Gastrocnemius medialis (tissue), 4 donors: ENCODE data around the gene TET1. TPM values are rescaled to one million over a fixed set of nuclear protein-coding genes. Genes with fewer than 3 reads are reported as not detected.
"Not testable (repeated sequence)": the region's sequence is repeated elsewhere in the genome, so short reads cannot be mapped to it uniquely, and the experiment has no call there.

Experiments used
- ATAC-seq, 2 donors: fragments of 150-250 bp; one replicate each; pipeline ENCODE4 v1.9.1; 2016
- DNase-seq, 2 donors: peaks; one replicate each; pipeline ENCODE4 v3.0.0-alpha.2; 2019
- H3K27ac ChIP-seq, 4 donors: fragments of 200-600 bp; sonication (generic); 1 replicate in 1 of 4; 2 replicates in 3 of 4; pipeline ENCODE4 v1.5.1; 2016 to 2018; ENCODE audit warnings: mild to moderate bottlenecking in 2 of 4, moderate library complexity in 1 of 4
- H3K27me3 ChIP-seq, 3 donors: fragments of 200-600 bp; sonication (generic) in 2 of 3; 1 replicate in 1 of 3; 2 replicates in 2 of 3; pipeline versions ENCODE4 v1.5.1 to v1.6.0; 2016 to 2019; ENCODE audit warnings: mild to moderate bottlenecking in 1 of 3, moderate library complexity in 1 of 3
- H3K36me3 ChIP-seq, 2 donors: fragments of 200-600 bp; sonication (generic) in 1 of 2; one replicate each; pipeline ENCODE4 v1.5.1; 2017 to 2018
- H3K4me1 ChIP-seq, 2 donors: fragments of 200-600 bp; sonication (generic) in 1 of 2; one replicate each; pipeline ENCODE4 v1.5.1; 2016 to 2017; ENCODE audit warnings: mild to moderate bottlenecking in 2 of 2
- H3K4me3 ChIP-seq, 4 donors: fragments of 200-600 bp; sonication (generic) in 3 of 4; 1 replicate in 1 of 4; 2 replicates in 3 of 4; pipeline ENCODE4 v1.5.1; 2016 to 2019; ENCODE audit warnings: mild to moderate bottlenecking in 2 of 4
- H3K9me3 ChIP-seq, 3 donors: fragments of 200-600 bp; sonication (generic) in 2 of 3; 1 replicate in 1 of 3; 2 replicates in 2 of 3; pipeline ENCODE4 v1.5.1; 2016 to 2019
- POLR2A ChIP-seq, 2 donors: fragments of 450-650 bp; IDR thresholded peaks; one replicate each; pipeline ENCODE4 v1.6.1; 2017; ENCODE audit warnings: antibody characterized with exemption in 2 of 2, mild to moderate bottlenecking in 2 of 2, moderate library complexity in 2 of 2
- in situ Hi-C, 4 donors: fragments of 200-750 bp; cut with MboI; loops; one replicate each; pipeline versions ENCODE4 v1.15.0 to v1.8.0; 2017; ENCODE audit warnings: low sequenced_read_pairs in 4 of 4
- intact Hi-C: fragments of 100-400 bp; cut with DNase I; formaldehyde crosslinking; loops from one replicate; pipeline ENCODE4 v1.15.1; 2023; ENCODE audit warnings: low total_unique reads
- total RNA-seq, 4 donors: library from RNA; depleted of rRNA; stranded (reverse); fragments of >200 nt; gene quantifications; one replicate each; pipeline versions ENCODE4 v1.1.0 to v1.2.3, GENCODE V29; 2016
- TF ChIP-seq, protein P1 (sequence below), 5 experiments: fragments of 450-650 bp in 3 of 5; fragments of 200-600 bp in 2 of 5; sonication (generic) in 2 of 5; IDR thresholded peaks in 4 of 5; conservative IDR thresholded peaks in 1 of 5; 1 replicate in 4 of 5; 2 replicates in 1 of 5; pipeline ENCODE4 v1.5.1; 2016 to 2019; ENCODE audit warnings: antibody characterized with exemption in 5 of 5, mild to moderate bottlenecking in 3 of 5, moderate library complexity in 3 of 5

TET1 gene
- total RNA-seq, 4 donors from 2014 or later: 1.00 to 2.0 (median 1.4) TPM

DNA sequence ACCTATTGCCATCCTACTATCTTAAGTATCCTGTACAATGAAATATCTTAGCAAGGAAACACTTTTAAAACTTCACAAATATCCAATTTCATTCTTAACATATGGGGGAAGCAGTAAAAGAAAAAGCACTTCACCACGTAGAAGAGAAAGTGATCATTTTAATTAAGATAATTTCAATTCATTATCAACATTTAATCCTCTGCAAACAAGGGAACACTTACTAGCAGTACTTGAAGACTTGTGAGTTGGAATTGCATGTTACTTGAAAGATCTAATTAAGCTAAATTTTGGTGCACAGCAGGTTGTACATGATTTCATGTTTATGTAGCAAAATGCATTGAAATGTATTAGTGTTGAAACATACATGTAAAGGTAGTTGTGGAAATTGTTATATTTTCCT is 140.1 kb downstream of the TET1 start:
- DNase-seq (no peak), ATAC-seq (no peak)
- no peaks in the 10 kb centered on the region for H3K27me3 ChIP-seq
- no peak overlapping the region for H3K27ac ChIP-seq
- in situ Hi-C loops: loop anchor here in 1 of 4 donors (25.0 kb wide), 1 partner anchor 163 kb away; the partner anchor contains the start of gene SLC25A16
- H3K4me1 ChIP-seq: peaks cover 7% of the 10 kb centered on the region in 2 donors
- no peak overlapping the region for H3K4me3 ChIP-seq
- H3K36me3 ChIP-seq: no peaks in the 10 kb centered on the region
- H3K9me3 ChIP-seq: no peaks in the 10 kb centered on the region
- intact Hi-C loops: no loop called here
- TF ChIP-seq POLR2A (IDR thresholded peaks at IDR 0.05): no peak
- TF ChIP-seq, protein P1, sequence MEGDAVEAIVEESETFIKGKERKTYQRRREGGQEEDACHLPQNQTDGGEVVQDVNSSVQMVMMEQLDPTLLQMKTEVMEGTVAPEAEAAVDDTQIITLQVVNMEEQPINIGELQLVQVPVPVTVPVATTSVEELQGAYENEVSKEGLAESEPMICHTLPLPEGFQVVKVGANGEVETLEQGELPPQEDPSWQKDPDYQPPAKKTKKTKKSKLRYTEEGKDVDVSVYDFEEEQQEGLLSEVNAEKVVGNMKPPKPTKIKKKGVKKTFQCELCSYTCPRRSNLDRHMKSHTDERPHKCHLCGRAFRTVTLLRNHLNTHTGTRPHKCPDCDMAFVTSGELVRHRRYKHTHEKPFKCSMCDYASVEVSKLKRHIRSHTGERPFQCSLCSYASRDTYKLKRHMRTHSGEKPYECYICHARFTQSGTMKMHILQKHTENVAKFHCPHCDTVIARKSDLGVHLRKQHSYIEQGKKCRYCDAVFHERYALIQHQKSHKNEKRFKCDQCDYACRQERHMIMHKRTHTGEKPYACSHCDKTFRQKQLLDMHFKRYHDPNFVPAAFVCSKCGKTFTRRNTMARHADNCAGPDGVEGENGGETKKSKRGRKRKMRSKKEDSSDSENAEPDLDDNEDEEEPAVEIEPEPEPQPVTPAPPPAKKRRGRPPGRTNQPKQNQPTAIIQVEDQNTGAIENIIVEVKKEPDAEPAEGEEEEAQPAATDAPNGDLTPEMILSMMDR (IDR thresholded peaks at IDR 0.05 in 4 of 5, conservative IDR thresholded peaks at IDR 0.05 in 1 of 5): no peak

DNA sequence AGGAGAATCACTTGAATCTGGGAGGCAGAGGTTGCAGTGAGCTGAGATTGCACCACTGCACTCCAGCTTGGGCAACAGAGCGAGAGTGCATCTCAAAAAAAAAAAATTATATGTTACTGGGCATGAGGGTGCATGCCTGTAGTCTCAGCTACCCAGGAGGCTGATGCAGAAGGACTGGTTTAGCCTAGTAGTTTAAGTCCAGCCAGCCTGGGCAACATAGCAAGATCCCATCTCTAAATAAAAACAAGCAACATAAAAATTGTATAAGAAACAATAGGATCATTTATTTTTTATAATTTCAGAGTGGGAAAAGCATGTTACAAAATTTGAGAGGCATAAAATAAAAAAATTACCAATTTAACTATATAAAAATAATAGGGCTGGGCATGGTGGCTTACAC is 145.4 kb downstream of the TET1 start:
- in situ Hi-C loops: loop anchor here in 1 of 4 donors (25.0 kb wide), 1 partner anchor 168 kb away; the partner anchor contains the start of gene SLC25A16
- no peak for ATAC-seq

DNA sequence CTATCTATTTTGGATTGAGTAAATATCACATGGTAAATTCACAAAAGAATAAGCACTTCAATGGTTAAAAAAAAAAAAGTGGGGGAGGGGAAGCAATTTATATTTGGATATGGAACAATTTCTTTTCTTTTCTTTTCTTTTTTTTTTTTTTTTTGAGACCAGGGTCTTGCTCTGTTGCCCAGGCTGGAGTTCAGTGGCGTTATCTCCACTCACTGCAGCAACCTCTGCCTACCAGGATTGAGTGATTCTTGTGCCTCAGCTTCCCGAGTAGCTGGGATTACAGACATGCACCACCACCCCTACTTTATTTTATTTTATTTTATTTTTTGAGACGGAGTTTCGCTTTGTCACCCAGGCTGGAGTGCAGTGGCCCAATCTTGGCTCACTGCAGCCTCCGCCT is 148.8 kb downstream of the TET1 start:
- H3K9me3 ChIP-seq, H3K4me1 ChIP-seq, H3K36me3 ChIP-seq, H3K27ac ChIP-seq, H3K27me3 ChIP-seq, intact Hi-C loops, H3K4me3 ChIP-seq, DNase-seq, ATAC-seq: not testable (repeated sequence)
- in situ Hi-C loops: loop anchor here in 1 of 4 donors (25.0 kb wide), 1 partner anchor 172 kb away; the partner anchor contains the start of gene SLC25A16

More for the DNA sequence above, 145.4 kb downstream of the TET1 start:
- Histone ChIP-seq H3K27me3 (no peaks in the 10 kb centered on the region), H3K27ac (no peak overlapping the region), H3K4me1 (no peaks in the 10 kb centered on the region), H3K36me3 (no peaks in the 10 kb centered on the region), H3K4me3 (no peak overlapping the region), H3K9me3 (no peaks in the 10 kb centered on the region)
- TF ChIP-seq POLR2A (IDR thresholded peaks at IDR 0.05): no peak
- TF ChIP-seq, protein P1 (IDR thresholded peaks at IDR 0.05 in 4 of 5, conservative IDR thresholded peaks at IDR 0.05 in 1 of 5): no peak
- intact Hi-C loops: no loop called here
- no peak for DNase-seq

DNA sequence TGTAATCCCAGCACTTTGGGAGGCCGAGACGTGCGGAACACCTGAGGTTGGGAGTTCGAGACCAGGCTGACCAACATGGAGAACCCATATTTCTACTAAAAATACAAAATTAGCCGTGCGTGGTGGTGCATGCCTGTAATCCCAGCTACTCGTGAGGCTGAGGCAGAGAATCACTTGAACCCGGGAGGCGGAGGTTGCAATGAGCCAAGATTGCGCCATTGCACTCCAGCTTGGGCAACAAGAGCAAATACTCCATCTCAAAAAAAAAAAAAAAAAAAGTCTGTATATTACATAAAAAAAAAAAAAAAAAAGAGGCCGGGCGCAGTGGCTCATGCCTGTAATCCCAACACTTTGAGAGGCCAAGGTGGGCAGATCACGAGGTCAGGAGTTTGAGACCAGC is 152.9 kb downstream of the TET1 start:
- ATAC-seq, DNase-seq, H3K9me3 ChIP-seq, intact Hi-C loops, H3K27me3 ChIP-seq, H3K4me1 ChIP-seq, H3K36me3 ChIP-seq, H3K27ac ChIP-seq, H3K4me3 ChIP-seq: not testable (repeated sequence)
- in situ Hi-C loops: loop anchor here in 1 of 4 donors (25.0 kb wide), 1 partner anchor 176 kb away; the partner anchor contains the start of gene SLC25A16

DNA sequence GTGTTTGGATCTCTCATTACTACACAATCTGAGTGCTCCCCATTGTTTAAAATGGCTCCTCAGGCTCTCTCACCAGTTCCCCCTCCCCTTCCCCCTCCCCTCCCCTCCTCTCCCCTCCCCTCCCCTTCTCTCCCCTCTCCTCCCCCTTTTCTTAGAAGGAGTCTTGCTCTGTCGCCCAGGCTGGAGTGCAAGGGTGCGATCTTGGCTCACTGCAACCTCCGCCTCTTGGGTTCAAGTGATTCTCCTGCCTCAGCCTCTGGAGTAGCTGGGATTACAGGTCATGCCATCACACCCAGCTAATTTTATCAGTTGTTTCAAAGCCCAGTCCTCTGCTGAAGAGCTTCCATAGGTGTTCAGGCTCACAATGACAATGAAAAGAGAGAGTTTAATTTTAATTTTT is 157.3 kb downstream of the TET1 start:
- H3K4me3 ChIP-seq: no peak overlapping the region
- no peak overlapping the region for H3K27ac ChIP-seq
- ATAC-seq: no peak
- DNase-seq: no peak
- intact Hi-C loops: no loop called here
- TF ChIP-seq, protein P1 (IDR thresholded peaks at IDR 0.05 in 4 of 5, conservative IDR thresholded peaks at IDR 0.05 in 1 of 5): no peak
- no peaks in the 10 kb centered on the region for H3K36me3 ChIP-seq
- no peaks in the 10 kb centered on the region for H3K9me3 ChIP-seq
- no peaks in the 10 kb centered on the region for H3K27me3 ChIP-seq
- in situ Hi-C loops: loop anchor here in 1 of 4 donors (25.0 kb wide), 1 partner anchor 180 kb away; the partner anchor contains the start of gene SLC25A16
- peaks cover 5% of the 10 kb centered on the region in 2 donors for H3K4me1 ChIP-seq
